Myocyte (in vitro differentiated cells): Measurements from ENCODE around the gene AADACL2. TPM values are rescaled to one million over a fixed set of nuclear protein-coding genes. Genes with fewer than 3 reads are reported as not detected.
"Not testable (repeated sequence)": the region's sequence is repeated elsewhere in the genome, so short reads cannot be mapped to it uniquely, and the experiment has no call there.

Experiments
- DNase-seq: peaks from one replicate; pipeline ENCODE4 v3.0.0-alpha.2; 2012; ENCODE audit warnings: low read depth
- total RNA-seq: library from RNA; depleted of rRNA; stranded (reverse); fragments of >200 nt; gene quantifications from 2 replicates; pipeline ENCODE4 v1.2.3, GENCODE V29; 2014

AADACL2 gene
- total RNA-seq, 1 donor from 2014 or later, result not detected

DNA sequence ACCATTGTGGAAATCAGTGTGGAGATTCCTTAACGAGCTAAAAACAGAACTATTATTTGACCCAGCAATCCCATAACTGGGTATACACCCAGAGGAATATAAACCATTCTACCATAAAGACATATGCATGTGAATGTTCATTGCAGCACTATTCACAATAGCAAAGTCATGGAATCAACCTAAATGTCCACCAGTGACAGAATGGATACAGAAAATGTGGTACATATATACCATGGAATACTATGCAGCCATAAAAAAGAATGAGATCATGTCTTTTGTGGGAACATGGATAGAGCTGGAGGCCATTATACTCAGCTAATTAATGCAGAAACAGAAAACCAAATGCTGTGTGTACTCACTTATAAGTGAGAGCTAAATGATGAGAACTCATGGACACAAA is 31.0 kb downstream of the AADACL2 start:
- not testable (repeated sequence) for DNase-seq

DNA sequence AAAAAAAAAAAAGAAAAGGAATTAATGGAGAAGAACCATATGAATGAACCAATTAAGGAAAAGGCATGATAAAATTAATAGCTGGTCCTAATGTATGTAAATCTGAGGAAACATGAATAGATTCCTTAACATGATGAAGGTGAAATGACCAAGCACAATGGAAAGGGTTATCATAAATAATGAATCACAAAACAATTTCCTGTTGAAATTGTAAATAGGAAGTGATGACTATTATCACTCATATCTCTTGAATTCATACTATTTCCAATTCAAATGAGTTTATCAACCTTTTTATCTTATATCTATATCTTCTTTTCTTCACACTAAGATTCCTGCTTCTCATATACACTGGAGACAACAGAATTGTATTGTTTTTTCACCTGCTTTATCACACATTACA is 32.0 kb downstream of the AADACL2 start:
- no peak for DNase-seq

GRCh38 chr3:151766454-151766853 is 32.7 kb downstream of the AADACL2 start:
- DNase-seq, result no peak

- no peak for DNase-seq
Measured at GRCh38 chr3:151768393-151768930, 34.7 kb downstream of the AADACL2 start.

- DNase-seq, result no peak
Measured at GRCh38 chr3:151769175-151769574, 35.4 kb downstream of the AADACL2 start.

DNA sequence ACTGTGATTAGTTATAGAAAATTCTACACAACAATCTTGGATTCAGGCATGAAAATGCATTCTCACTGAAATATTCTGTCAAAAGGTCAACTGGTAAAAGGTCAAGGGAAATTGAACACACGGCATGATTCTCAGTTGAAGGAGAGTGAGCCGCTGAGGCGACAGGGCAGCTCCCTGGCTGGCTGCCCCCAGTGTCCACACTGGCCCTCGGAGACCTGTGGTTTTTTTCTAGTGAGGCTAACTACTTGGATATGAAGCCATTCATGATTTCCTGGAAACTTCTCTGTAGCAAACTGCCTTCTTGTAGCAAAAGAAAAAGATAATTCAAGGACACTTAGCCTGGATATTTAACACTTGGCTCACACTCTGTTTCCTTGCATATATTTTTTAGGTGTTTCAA is 37.2 kb downstream of the AADACL2 start:
- DNase-seq, result peak; percentile 50

DNA sequence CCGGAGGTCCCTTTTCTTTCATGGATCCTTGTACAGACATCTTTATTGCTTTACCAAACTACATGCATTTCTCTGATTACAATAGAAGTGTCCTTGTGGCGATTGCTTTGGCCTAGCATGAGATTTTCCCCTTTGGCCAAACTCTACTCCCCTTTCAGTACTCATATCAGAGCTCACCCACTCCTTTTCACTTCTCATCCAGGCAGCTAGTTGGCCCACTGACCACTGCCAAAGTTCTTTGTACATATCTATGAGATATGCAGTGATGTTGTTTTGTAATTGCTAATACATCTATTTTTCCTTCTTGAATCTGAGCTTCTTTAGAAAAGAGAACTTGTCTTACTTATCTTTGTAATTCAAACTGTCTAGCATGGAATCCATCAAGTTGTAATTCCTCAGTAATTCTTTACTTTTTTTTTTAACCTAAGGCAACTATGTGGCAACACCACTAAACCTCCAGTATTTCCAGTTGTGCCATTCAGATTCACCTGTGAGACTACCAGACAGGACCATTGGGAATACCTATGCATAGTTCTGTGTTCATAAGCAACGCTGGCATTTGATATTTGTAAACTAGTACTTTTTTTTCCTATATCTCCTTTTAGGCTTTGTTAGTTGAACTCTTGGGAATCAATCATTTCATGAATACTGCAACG is 39.2 kb downstream of the AADACL2 start:
- DNase-seq, result no peak

GRCh38 chr3:151774235-151774634 is 40.5 kb downstream of the AADACL2 start:
- no peak for DNase-seq

DNA sequence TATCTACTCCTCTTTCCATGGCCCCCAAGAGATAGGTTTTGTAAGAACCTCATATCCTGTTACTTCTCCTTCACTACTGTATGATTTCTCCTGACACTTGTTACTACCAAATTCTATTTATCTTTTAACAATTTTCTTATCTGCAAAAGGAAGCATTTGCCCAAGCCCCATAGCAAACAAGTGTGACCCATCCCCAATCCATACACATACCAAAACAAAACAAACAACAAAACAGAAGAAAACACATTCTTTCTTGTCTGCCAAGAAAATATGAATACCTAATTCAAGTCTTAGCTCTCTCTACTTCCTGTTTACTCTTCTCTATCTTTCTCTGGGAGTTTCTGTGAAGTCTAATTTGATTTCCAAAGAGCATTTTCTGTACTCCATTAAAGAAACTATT is 41.2 kb downstream of the AADACL2 start:
- no peak for DNase-seq

DNA sequence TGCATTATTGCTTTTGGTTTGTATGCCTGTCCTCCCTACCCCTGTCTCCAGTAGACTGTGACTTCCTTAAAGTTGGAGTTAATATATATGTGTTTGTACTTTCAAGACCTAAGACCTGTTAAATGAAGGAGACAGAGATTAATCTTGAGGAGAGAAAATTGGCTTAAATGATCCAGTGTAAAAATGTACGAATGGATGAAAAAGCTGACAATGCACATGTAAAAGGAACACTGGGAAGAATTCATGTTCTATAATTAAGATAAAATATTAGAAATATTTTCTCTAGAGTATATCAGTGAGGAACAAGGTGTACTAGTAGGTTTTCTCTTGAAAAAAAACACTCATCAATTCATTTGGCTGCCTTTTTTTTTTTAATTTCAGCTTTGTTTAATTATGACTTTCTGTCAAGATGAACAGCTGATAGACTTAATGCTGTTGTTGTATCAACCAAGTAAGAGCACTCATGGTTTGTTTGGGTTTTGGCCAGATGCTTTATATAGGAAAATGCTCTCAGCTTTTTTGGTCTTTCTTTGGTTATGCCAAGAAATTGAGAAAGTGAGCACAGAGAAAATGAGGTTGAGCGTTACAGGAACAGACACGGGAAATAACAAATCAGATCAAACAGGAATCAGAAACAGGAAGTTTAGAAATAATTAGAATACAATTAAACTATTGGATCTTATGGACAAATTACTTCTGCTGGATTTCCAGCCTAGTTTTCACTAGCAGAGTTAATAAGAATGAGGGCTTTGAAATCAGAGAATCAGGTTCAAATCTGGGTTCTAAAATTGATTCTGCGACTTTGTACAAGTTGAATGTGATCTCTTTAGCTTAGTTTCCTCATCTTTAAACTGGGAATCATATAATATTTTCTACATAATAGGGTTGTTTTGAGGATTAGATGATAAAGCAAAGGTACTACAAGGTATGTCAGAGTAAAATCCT is 41.9 kb downstream of the AADACL2 start:
- DNase-seq, result no peak

DNA sequence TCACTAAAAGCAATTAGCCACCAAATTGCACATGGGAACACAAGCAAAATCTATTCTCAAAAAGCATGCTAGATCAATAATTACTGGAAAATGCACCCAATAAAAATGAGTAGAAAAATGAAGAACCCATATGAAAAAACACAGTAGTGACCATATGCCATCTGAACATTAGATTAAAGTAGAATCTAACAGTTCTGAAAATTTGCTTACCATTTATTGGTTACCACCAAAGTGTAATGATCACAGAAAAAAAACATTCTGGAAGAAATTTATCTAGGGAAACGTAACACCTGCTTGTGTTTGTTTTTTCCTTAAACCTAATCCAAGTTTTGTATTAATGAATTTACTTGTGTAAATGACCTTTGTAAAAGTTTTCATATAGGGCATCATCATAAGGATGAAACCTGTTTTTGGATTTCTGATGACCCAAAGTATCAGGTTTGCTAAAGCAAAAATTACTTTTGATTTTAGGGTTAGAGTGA is 42.6 kb downstream of the AADACL2 start:
- no peak for DNase-seq

DNA sequence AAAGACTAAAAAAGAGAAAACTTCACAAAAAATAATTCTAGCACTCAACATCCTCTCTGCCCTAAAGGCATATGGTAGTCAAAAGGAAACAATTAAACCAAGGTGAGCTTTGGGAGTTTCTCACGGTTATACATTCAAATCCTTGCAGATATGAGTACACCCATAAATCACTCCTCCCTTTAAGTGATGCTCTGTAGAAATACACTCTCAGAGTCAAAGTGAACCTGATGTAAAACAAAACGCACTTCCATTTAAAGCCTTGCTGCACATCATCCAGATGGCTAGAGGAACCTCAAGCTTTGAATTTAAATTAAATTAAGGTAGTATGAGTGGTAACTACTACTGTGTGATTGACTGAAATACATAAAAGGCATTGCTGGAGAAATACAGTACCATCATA is 44.2 kb downstream of the AADACL2 start:
- no peak for DNase-seq

DNA sequence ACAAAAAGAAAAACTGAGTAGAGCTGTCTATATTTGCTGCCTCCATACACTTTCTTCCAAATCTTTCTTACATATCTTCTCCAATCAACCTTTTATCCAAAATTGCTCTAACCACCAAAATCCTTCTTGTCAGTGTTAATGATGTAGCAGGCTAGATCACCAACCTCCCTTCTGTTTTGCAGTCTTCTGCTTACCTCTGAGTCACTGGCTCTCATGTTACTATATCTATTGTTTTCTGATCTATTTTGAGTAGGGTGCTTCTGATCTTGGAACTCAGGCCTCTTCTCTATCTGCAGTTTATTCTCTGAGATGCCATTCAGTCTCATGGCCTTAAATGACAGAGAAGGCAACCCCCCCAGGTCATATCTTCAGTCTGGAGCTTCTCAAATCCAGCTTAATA is 53.9 kb downstream of the AADACL2 start:
- DNase-seq, result peak; percentile 43

DNA sequence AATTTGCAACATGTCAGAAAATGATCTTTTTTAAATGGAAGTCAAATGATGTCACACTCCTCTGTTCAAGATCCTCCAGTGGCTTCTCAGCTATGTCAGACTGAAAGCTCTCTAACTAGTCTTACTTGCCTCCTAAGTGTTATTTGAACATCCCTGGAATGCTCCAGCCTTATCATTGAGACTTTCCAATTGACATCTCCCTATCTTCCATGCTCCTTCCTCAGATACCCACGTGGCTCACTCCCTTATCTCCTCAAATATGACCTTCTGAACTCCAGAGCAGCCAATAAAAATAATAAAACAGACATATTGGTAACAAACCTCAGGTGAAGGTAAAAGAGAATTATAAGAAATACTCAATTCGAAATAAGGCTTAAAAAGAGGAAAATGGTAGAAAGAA is 54.7 kb downstream of the AADACL2 start:
- no peak for DNase-seq

- no peak for DNase-seq
Measured at GRCh38 chr3:151789853-151790463, 56.2 kb downstream of the AADACL2 start.

DNA sequence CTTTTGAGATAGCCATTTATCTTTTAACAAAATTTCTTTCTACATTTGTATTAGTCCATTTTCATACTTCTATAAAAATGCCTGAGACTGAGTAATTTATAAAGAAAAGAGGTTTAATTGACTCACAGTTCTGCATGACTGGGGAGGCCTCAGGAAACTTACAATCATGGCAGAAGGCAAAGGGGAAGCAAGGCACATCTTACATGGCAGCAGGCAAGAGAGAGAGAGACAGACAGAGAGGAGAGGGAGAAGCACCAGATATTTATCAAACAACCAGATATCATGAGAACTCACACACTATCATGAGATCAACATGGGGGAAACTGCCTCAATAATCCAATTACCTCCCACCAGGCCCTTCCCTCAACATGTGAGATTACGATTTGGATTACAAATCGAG is 57.0 kb downstream of the AADACL2 start:
- DNase-seq, result not testable (repeated sequence)

DNA sequence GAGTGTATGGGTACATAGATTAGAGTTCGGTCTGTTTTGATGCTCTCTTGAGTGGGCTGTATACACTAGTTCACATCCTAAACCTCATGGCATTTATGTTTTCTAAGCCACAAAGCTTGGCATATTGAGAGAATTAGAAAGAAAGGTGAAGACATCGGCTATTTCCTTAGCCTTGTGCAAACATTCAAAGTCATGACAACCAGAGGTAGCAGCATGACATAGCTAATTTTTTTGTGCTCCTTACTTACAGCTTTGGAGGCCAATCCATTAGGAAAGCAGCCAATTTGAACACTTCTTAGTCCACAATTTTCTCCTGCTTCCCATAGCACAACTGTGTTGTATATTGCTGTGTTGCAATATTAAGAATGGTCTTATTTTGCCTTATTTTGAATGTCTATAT is 58.7 kb downstream of the AADACL2 start:
- no peak for DNase-seq

DNA sequence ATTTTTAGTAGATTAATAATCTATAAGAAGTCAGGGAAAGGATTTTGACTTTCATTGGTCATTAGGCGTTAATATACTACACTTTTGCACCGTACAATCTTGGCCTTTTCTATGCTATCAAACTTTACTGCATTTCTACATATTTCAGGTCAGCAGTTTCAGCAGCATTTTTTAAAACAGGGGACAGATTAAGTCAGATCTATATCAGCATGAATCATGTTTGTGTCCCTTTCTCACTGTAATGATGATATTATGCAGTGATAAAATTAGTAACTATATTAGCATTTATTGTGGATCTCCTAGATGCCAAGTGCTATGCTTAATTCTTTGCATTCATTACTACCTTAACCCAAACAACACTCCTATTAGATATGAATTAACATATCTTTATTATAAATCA is 59.9 kb downstream of the AADACL2 start:
- no peak for DNase-seq

DNA sequence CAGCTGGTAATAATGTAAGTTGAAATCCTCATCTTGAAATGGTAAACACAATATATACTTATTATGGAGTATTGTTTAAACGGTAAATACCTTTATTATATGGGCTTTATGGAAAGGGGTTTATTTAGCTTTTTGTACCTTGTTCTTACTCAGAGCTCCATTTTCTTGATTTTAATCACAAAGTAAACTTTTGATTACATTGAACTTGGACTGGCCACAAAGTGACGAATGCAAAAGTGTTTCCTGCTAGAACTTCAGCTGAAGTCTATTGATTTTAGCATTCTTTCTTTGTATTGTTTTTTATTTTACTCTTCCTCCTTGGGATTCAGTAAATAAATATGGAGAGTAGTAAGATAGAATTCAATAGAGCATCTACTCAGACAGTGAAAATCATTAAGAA is 60.4 kb downstream of the AADACL2 start:
- no peak for DNase-seq

DNA sequence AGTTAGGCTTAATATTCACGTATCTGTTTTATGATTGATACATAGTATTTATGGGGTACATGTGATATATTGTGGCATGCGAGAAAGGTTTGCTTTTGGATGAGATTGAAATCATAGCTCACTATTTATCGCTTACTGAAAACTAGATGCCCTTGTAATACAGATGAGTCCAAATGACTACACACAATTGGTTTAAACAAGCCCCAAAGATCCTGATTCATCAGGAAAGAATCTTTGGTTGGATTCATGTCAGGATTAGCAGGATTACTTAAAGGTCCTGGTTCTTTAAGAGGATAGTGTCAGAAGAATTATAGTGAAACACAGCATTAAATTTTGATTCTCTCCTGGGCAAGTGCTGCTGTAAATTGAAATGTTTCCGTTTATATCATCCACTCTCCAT is 61.5 kb downstream of the AADACL2 start:
- DNase-seq, result peak; percentile 62

GRCh38 chr3:151796105-151796680 is 62.5 kb downstream of the AADACL2 start:
- DNase-seq, result no peak
